GM12874 (cell line): ENCODE data around the gene RGS9BP.

Experiments used
- TF ChIP-seq, protein P1 (sequence below): IDR thresholded peaks from 2 replicates; pipeline ENCODE4 v1.5.1; 2011; ENCODE audit warnings: low read depth, mild to moderate bottlenecking, control low read depth, low read length, moderate library complexity; ENCODE audit not compliant: insufficient read depth

Gene RGS9BP

DNA sequence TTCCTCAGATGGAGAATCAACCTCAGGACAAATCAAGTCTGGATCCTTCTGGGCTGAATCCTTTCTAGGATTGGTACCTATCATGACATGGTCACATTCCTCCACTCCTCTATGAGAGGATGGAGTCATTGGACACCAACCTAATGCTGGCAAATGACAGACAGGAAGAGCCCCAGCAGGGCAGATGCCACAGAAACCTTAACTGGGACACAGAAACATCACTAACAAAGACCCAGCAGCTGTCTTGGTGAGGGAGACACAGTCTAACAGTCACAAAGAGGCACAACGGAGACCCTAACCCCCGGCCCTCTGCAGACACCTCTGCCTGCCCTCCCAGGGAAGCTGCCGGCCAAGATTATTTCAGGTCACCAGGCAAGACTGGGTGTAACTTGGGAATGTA, 2.8 kb upstream of the RGS9BP start:
- TF ChIP-seq, protein P1, sequence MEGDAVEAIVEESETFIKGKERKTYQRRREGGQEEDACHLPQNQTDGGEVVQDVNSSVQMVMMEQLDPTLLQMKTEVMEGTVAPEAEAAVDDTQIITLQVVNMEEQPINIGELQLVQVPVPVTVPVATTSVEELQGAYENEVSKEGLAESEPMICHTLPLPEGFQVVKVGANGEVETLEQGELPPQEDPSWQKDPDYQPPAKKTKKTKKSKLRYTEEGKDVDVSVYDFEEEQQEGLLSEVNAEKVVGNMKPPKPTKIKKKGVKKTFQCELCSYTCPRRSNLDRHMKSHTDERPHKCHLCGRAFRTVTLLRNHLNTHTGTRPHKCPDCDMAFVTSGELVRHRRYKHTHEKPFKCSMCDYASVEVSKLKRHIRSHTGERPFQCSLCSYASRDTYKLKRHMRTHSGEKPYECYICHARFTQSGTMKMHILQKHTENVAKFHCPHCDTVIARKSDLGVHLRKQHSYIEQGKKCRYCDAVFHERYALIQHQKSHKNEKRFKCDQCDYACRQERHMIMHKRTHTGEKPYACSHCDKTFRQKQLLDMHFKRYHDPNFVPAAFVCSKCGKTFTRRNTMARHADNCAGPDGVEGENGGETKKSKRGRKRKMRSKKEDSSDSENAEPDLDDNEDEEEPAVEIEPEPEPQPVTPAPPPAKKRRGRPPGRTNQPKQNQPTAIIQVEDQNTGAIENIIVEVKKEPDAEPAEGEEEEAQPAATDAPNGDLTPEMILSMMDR, result no peak

DNA sequence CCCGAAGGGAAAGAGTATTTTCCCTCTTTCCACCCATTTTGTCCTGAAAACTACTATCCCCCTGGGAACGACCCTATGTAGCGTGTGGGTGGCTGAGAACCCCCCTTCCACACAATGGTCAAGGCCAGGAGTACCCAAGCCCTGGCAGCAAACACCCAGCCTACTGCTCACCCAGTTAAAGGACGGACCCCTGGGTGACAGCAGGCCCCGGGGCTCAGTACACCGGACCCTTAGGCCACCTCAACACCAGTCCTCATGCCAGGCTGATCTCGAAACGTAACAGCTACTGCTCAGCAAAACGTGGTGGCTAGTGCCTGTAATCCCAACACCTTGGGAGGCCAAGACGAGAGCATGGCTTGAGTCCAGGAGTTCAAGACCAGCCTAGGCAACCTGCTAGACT, 2.1 kb upstream of the RGS9BP start:
- TF ChIP-seq, protein P1, result no peak

DNA sequence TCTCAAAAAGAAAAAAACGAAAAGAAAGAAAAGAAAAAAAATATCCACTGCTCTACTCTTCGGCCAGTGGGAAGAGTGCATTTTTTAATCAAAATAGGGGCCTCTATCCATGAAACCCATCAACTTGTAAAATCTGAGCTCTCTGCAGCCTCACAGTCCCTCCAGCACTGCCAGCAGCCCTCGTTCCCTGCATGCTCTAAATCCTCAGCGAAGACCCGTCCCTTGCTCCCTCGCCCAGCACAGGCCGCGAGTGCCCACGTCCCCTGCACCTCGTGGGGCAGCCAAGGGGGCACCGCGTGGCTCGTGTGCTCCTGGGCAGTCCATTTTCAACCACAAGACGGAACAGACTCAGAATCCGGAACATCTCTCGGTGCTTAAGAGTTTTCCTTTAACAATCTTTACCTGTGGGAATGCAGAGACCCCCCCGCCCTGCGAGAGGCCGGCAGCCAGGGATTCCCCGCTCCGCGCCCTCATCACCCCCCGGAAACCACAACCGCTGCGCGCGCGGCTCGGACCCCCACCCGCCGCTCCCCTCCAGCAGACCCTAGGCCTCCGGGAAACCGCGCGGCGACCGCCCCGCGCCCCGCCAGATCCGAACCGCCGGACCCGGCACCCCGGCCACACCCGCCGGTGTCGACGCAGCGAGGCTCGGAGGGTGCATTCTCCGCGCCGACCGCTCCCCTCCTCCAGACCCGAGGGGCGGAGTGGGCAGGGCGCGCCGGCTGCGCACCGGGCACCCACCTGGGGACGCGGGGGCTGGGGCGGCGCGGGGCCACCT, 1.3 kb upstream of the RGS9BP start:
- TF ChIP-seq, protein P1, result no peak

DNA sequence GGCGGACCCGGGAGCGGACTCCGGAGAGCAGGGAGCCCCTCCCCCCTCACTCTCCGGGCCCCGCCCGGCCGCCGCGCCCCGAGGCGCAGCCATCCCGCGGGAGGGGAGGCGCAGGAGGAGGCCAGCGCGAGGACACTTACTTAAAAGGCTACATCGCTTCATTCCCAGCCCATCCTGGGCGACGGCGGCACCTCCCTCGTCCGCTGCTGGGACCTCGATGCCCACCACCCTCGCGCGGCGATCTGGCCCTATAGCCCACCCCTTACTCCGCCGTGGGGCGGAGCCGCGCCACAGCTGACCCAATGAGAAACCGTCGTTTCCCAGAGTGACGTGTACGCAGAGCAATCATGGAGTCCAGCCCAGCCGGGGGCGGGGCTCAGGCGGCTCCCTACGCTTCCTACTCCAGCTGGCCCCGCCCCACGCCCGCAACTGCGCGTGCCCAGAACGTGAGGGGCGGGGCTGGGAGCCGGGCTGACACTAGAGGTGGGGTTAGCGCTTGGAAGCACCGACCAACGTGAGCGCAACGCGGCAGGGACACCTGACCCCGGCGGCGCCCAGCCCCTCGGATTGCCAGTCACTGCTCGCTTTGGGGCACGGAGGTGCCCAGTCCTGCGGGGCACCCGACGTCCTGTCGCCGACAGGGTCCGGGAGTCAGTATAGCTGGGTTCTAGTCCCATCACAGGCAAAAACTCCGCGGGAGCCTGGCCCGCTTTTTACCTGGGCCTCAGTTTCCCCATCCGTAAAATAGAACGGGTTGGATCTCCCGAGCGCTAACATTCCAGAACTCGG, 523 bp upstream of the RGS9BP start, which contains the start of gene ANKRD27:
TSS of gene ANKRD27 (minus strand) at position 250 of the 789 bp plus-strand sequence. CDS start 16,165 bp downstream, outside the sequence.
- TF ChIP-seq, protein P1, result no peak

DNA sequence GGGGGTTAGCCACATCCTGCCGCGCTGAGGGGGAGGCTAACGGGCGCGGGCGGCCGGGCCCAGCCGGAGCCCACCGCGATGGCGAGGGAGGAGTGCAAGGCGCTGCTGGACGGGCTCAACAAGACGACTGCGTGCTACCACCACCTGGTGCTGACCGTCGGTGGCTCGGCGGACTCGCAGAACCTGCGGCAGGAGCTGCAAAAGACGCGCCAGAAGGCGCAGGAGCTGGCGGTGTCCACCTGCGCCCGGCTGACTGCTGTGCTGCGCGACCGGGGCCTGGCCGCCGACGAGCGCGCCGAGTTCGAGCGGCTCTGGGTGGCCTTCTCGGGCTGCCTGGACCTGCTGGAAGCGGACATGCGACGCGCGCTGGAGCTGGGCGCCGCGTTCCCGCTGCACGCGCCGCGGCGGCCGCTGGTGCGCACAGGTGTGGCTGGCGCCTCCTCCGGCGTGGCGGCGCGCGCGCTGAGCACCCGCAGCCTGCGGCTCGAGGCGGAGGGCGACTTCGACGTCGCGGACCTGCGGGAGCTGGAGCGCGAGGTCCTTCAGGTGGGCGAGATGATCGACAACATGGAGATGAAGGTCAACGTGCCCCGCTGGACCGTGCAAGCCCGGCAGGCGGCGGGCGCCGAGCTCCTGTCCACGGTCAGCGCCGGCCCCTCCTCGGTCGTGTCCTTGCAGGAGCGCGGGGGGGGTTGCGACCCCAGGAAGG, 692 bp downstream of the RGS9BP start:
- TF ChIP-seq, protein P1, result no peak

DNA sequence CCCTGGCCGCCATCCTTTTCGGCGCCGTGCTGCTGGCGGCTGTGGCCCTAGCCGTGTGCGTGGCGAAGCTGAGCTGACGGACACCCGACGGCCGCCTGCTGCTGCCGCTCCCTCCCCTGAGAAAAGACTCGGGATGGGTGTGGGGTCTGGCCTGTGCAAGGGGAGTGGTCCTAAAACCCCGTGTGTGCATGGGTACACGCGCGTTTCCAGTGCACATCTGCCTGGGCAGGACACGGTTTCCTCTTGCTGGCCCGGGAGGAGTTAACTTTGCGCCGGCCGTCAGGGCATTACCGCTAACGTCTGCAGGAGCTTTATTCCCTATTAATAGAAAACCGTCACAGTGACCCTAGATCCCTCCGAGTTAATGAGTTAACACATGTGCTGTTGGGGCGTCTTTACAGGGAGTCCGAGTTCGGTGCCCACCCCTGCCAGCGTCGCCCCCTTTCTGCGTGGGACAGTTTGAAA, 1.3 kb downstream of the RGS9BP start:
- TF ChIP-seq, protein P1, result no peak

DNA sequence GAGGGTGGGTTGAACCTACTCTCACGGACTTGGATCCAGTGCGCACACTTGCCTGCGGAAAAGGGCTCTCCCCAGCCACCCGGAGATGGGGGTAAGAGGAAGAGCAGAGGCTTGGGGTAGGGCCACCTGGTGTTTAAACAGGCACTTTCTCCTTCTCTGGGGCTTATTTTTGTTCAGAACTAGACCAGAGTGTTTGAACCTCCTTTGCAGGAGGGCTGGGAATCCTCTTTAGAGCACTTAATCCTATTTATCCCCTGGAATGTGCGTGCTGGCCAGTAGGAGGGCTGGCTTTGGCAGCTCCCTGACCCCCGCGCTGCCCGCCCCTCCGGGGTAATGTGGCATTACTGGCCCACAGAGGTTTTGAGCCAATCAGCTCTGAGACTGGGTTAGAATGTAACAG, 2.0 kb downstream of the RGS9BP start:
- TF ChIP-seq, protein P1, result no peak
